OCI-LY1 (cell line): ENCODE data around the gene JPH2.

ENCODE experiments used
- H2AFZ ChIP-seq: fragments of 200-600 bp; sonication (generic), shearing (Covaris generic); 2 replicates; pipeline ENCODE4 v1.6.0; 2014; ENCODE audit warnings: antibody characterized with exemption, mild to moderate bottlenecking, low read length
- H3F3A ChIP-seq: fragments of 200-600 bp; sonication (generic), shearing (Covaris generic); 2 replicates; pipeline ENCODE4 v1.6.0; 2014; ENCODE audit warnings: mild to moderate bottlenecking, antibody characterized with exemption, low read length, moderate library complexity; ENCODE audit not compliant: insufficient read depth
- H3K27ac ChIP-seq: fragments of 200-600 bp; sonication (generic); 2 replicates; pipeline ENCODE4 v1.5.1; 2014; ENCODE audit warnings: low read length, mixed run types, mild to moderate bottlenecking, low read depth; ENCODE audit not compliant: poor library complexity, severe bottlenecking
- H3K27me3 ChIP-seq: fragments of 200-600 bp; sonication (generic); 2 replicates; pipeline ENCODE4 v1.6.0; 2014; ENCODE audit warnings: antibody characterized with exemption, mild to moderate bottlenecking, low read length, moderate library complexity; ENCODE audit not compliant: insufficient read depth
- H3K36me3 ChIP-seq: fragments of 200-600 bp; sonication (generic); 2 replicates; pipeline ENCODE4 v1.6.1; 2014; ENCODE audit warnings: mild to moderate bottlenecking, antibody characterized with exemption, low read length, moderate library complexity, mixed read lengths; ENCODE audit not compliant: insufficient read depth
- H3K4me1 ChIP-seq: fragments of 200-600 bp; sonication (generic); 2 replicates; pipeline ENCODE4 v1.5.1; 2014; ENCODE audit warnings: mild to moderate bottlenecking, low read length, moderate library complexity; ENCODE audit not compliant: insufficient read depth, severe bottlenecking
- H3K4me2 ChIP-seq: fragments of 200-600 bp; sonication (generic), shearing (Covaris generic); 2 replicates; pipeline ENCODE4 v1.6.1; 2014; ENCODE audit warnings: low read length
- H3K4me3 ChIP-seq: fragments of 200-600 bp; sonication (generic); 2 replicates; pipeline ENCODE4 v1.5.1; 2014; ENCODE audit warnings: low read length, low read depth, mild to moderate bottlenecking, mixed read lengths; ENCODE audit not compliant: poor library complexity, severe bottlenecking
- H3K79me2 ChIP-seq: fragments of 200-600 bp; shearing (Covaris generic); 2 replicates; pipeline ENCODE4 v1.6.1; 2016; ENCODE audit warnings: mixed run types, low read length, mixed read lengths; ENCODE audit not compliant: insufficient read depth
- H3K9ac ChIP-seq: fragments of 200-600 bp; sonication (generic), shearing (Covaris generic); 2 replicates; pipeline ENCODE4 v1.6.1; 2014; ENCODE audit warnings: mild to moderate bottlenecking, low read length, mixed read lengths
- H3K9me2 ChIP-seq: fragments of 200-600 bp; sonication (generic), shearing (Covaris generic); 2 replicates; pipeline ENCODE4 v1.6.1; 2014; ENCODE audit warnings: low read depth, mild to moderate bottlenecking, low read length, mixed read lengths
- H3K9me3 ChIP-seq: fragments of 200-600 bp; shearing (Covaris generic); 2 replicates; pipeline ENCODE4 v1.6.1; 2014; ENCODE audit warnings: low read length, mixed read lengths
- H4K20me1 ChIP-seq: fragments of 200-600 bp; sonication (generic), shearing (Covaris generic); 2 replicates; pipeline ENCODE4 v1.6.0; 2016; ENCODE audit warnings: mild to moderate bottlenecking, low read length; ENCODE audit not compliant: insufficient read depth
- CTCF ChIP-seq: fragments of 200-600 bp; sonication (generic), shearing (Covaris generic); IDR thresholded peaks from 2 replicates; pipeline ENCODE4 v1.5.1; 2017; ENCODE audit warnings: mild to moderate bottlenecking, antibody characterized with exemption, low read length, moderate library complexity, mixed read lengths
- EZH2 ChIP-seq: fragments of 200-600 bp; sonication (generic), shearing (Covaris generic); IDR thresholded peaks from 2 replicates; pipeline ENCODE4 v1.8.0; 2017; ENCODE audit warnings: borderline replicate concordance, mixed run types, mild to moderate bottlenecking, antibody characterized with exemption, low read length, moderate library complexity, mixed read lengths

Gene JPH2

GRCh38 chr20:44187054-44187771, at the start of gene JPH2:
Gene JPH2, minus strand, starts transcription at chr20:44187188. Its CDS starts 483 bp downstream, at chr20:44186705.
- Histone ChIP-seq H3K9me2 (no peaks in the 10 kb centered on the region), H4K20me1 (no peaks in the 10 kb centered on the region), H3K36me3 (no peaks in the 10 kb centered on the region), H3K9ac (no peak within 1 kb of the TSS), H3K79me2 (no peaks in the 10 kb centered on the region), H3K4me2 (no peak within 1 kb of the TSS), H2AFZ (no peak within 1 kb of the TSS), H3K27ac (no peak within 1 kb of the TSS), H3K4me1 (peaks cover 5% of the 10 kb centered on the region), H3F3A (no peaks in the 10 kb centered on the region), H3K4me3 (no peak within 1 kb of the TSS), H3K9me3 (no peaks in the 10 kb centered on the region), H3K27me3 (peaks cover 6% of the 10 kb centered on the region)
- TF ChIP-seq EZH2 (no peak), CTCF (no peak)

GRCh38 chr20:44235702-44236101, 48.7 kb upstream of the JPH2 start:
- H4K20me1 ChIP-seq = no peaks in the 10 kb centered on the region
- H3K27me3 ChIP-seq = no peaks in the 10 kb centered on the region
- H2AFZ ChIP-seq = no peak overlapping the region
- no peaks in the 10 kb centered on the region for H3K4me1 ChIP-seq
- no peak overlapping the region for H3K9ac ChIP-seq
- H3K4me3 ChIP-seq = no peak overlapping the region
- no peak for TF ChIP-seq CTCF
- TF ChIP-seq EZH2 = no peak
- no peaks in the 10 kb centered on the region for H3K9me3 ChIP-seq
- H3K4me2 ChIP-seq = no peak overlapping the region
- no peaks in the 10 kb centered on the region for H3K79me2 ChIP-seq
- H3F3A ChIP-seq = no peaks in the 10 kb centered on the region
- H3K27ac ChIP-seq = no peak overlapping the region
- H3K36me3 ChIP-seq = no peaks in the 10 kb centered on the region
- H3K9me2 ChIP-seq = no peaks in the 10 kb centered on the region

DNA sequence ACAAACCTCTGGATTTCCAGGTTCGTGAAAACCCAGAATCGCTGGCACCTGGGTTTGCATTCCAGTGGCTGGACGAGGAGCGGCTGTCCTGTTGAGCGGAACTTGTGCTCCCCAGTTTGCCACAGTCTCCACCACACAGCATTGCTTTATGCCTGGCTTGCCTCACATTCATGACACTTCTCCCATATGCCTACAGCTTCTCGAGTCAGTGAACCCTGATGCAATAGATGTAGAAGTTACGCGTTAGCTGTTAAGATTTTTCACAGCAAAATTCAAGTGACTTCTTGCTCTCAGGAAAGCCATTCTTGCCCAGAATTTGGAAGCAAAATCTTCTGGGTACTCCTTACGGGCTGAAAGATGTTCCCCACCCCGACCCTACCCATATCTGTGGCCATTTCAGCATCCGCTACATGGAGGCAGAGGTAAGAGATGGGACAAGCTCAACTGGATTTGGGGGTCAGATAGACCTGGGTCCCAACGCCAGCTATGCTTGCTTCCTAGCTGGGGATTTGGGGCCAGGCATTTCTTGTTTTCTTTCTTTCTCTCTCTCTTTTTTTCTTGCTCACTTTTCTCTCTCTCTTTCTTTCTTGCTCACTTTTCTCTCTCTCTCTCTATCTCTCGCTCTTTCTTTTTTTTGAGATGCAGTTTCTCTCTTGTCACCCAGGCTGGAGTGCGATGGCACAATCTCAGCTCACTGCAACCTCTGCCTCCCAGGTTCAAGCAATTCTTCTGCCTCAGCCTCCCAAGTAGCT, 47.8 kb upstream of the JPH2 start:
- H3K27ac ChIP-seq = no peak overlapping the region
- no peaks in the 10 kb centered on the region for H3K9me3 ChIP-seq
- no peaks in the 10 kb centered on the region for H3K36me3 ChIP-seq
- no peak overlapping the region for H3K4me2 ChIP-seq
- TF ChIP-seq CTCF (no peak), EZH2 (no peak)
- H3K27me3 ChIP-seq = no peaks in the 10 kb centered on the region
- H3K4me1 ChIP-seq = no peaks in the 10 kb centered on the region
- no peak overlapping the region for H2AFZ ChIP-seq
- H3K9ac ChIP-seq = no peak overlapping the region
- no peaks in the 10 kb centered on the region for H3F3A ChIP-seq
- H4K20me1 ChIP-seq = no peaks in the 10 kb centered on the region
- H3K9me2 ChIP-seq = no peaks in the 10 kb centered on the region
- no peak overlapping the region for H3K4me3 ChIP-seq
- no peaks in the 10 kb centered on the region for H3K79me2 ChIP-seq
